Measurements from ENCODE around the gene PLPPR1. TPM values are rescaled to one million over a fixed set of nuclear protein-coding genes. Genes with fewer than 3 reads are reported as not detected.

The PLPPR1 gene
- polyA plus RNA-seq, 1 of the 3 experiments (the other 2 are of a cell fraction) = not detected

GRCh38 chr9:101360647-101361046 is 332.1 kb downstream of the PLPPR1 start:
- H3K4me1 ChIP-seq (ENCODE audit: control insufficient read depth in 1 of 2, insufficient read depth in 2 of 2, low read depth in 1 of 2, low read length in 1 of 2) = no peaks in the 10 kb centered on the region
- H4K20me1 ChIP-seq (ENCODE audit: insufficient read depth) = no peaks in the 10 kb centered on the region
- H3K27ac ChIP-seq (ENCODE audit: low read depth in 2 of 2, low read length in 1 of 2) = no peak overlapping the region
- no peak overlapping the region for H2AFZ ChIP-seq (ENCODE audit: low read depth)
- DNase-seq = no peak
- no peaks in the 10 kb centered on the region; the same call in 1 of the 2 replicates for H3K9me2 ChIP-seq
- no peaks in the 10 kb centered on the region for H3K36me3 ChIP-seq (replicated peaks in 1 of 2; ENCODE audit: control insufficient read depth in 1 of 2, insufficient read depth in 2 of 2, low read length in 1 of 2)
- POLR2A ChIA-PET = no interaction called here
- no peaks in the 10 kb centered on the region for H3K27me3 ChIP-seq (ENCODE audit: insufficient read depth)
- H3K9me3 ChIP-seq = no peaks in the 10 kb centered on the region
- no peaks in the 10 kb centered on the region for H3F3A ChIP-seq (replicated peaks; ENCODE audit: insufficient read depth)
- H3K4me3 ChIP-seq (ENCODE audit: low read depth in 2 of 2, low read length in 1 of 2) = no peak overlapping the region
- H3K9ac ChIP-seq = no peak overlapping the region
- CTCF ChIA-PET = no interaction called here
- TF ChIP-seq FOXM1 (IDR thresholded peaks at IDR 0.05; ENCODE audit: low read depth) (no peak), MEF2A (IDR thresholded peaks at IDR 0.05; ENCODE audit: borderline replicate concordance, low read depth) (no peak), POLR2AphosphoS5 (IDR thresholded peaks at IDR 0.05; ENCODE audit: low read depth, low read length) (no peak), EP300 (IDR thresholded peaks at IDR 0.05; ENCODE audit: borderline replicate concordance in 1 of 2, low read depth in 1 of 2, low read length in 1 of 2) (no peak), FOSL2 (IDR thresholded peaks at IDR 0.05; ENCODE audit: borderline replicate concordance, low read depth) (no peak), TAF1 (IDR thresholded peaks at IDR 0.05; ENCODE audit: borderline replicate concordance, low read depth, low read length) (no peak), RCOR1 (IDR thresholded peaks at IDR 0.05; ENCODE audit: low read length) (no peak), USF1 (IDR thresholded peaks at IDR 0.05; ENCODE audit: borderline replicate concordance, low read depth) (no peak), REST (IDR thresholded peaks at IDR 0.05; ENCODE audit: low read depth, low read length) (no peak), GATA2 (CRISPR knock-in tag; IDR thresholded peaks at IDR 0.05) (no peak), JUND (IDR thresholded peaks at IDR 0.05) (no peak), RAD21 (IDR thresholded peaks at IDR 0.05; ENCODE audit: low read length) (no peak), SIN3A (IDR thresholded peaks at IDR 0.05; ENCODE audit: borderline replicate concordance, low read depth, low read length) (no peak), CTCF (IDR thresholded peaks at IDR 0.05) (no peak)
- H3K79me2 ChIP-seq (ENCODE audit: insufficient read depth) = no peaks in the 10 kb centered on the region
- H3K4me2 ChIP-seq = no peak overlapping the region
